Measurements from ENCODE around the gene PMVK.
"Not testable (repeated sequence)": the region's sequence is repeated elsewhere in the genome, so short reads cannot be mapped to it uniquely, and the experiment has no call there.

The PMVK gene

GRCh38 chr1:154912755-154913154 lies 23.8 kb downstream of the PMVK start:
- DNase-seq = no peak

GRCh38 chr1:154911691-154912550 lies 24.6 kb downstream of the PMVK start:
- DNase-seq = no peak

- no peak for DNase-seq
These were observed 25.7 kb downstream of the PMVK start for GRCh38 chr1:154910851-154911250.

- no peak for DNase-seq
These were observed 27.6 kb downstream of the PMVK start for GRCh38 chr1:154908937-154909336.

DNA sequence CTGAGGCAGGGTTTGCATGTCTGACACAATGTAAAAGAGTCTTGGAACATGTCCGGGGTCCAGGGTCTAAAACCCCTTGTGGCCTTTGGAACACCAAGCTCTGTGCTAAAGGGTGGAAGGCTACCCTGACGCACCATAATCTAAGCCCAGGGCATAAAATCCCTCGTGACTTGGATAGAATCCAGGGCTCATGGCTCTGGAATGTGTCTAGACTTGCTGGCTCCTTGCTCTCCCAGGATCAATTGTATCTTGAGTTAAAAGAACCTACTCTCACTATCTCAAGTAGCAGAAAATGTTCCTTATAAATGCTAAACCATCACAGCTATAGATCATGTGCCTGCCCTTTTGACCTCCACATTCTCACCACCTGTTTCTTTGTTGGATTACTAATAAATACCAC lies 28.4 kb downstream of the PMVK start:
- not testable (repeated sequence) for DNase-seq

DNA sequence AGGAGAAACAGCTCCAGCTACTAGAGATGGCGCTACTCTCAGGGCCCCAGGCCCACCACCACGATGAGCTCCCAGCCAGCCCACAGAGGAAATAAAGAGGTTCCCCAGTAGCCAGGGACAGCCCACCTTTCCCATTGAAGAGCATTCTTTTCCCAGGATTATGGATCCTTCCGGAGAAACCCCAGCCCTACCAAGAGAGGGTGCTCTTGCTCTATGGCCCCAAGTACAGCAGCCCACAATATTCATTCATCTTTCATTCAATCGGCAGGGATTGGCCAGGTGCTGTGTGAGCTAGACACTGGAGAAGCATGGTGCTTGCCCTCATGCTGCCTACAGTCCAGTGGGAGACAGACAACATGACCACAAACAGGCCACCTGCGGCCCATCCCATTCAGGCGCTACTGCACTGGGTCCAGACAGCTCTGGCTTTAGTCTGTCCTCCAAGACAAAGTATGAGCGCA lies 29.9 kb downstream of the PMVK start:
- no peak for DNase-seq

DNA sequence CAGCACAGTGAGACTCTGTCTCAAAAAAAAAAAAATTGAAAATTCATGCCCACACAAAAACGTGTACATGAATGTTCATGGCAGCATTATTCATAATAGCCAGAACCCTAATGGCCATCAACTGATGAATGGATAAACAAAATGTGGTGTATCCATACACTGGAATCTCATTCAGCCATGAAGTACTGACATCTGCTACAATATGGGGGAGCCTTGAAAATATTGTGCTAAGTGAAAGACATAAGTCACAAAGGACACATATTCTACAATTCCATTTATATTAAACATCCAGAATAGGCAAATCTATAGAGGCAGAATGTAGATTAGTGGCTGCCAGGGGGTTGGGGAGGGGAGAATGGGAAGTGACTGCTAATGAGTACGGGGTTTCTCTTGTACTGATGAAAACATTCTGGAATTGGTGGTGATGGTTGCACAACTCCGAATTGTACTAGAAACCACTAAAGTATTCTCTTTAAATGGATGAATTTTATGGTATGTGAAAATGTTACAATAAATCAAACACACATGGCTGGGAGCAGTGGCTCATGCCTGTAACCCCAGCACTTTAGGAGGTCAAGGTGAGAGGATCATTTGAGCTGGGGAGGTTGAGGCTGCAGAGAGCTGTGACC lies 33.5 kb downstream of the PMVK start:
- no peak for DNase-seq

- no peak for DNase-seq
These were observed 34.9 kb downstream of the PMVK start for GRCh38 chr1:154901591-154901990.

DNA sequence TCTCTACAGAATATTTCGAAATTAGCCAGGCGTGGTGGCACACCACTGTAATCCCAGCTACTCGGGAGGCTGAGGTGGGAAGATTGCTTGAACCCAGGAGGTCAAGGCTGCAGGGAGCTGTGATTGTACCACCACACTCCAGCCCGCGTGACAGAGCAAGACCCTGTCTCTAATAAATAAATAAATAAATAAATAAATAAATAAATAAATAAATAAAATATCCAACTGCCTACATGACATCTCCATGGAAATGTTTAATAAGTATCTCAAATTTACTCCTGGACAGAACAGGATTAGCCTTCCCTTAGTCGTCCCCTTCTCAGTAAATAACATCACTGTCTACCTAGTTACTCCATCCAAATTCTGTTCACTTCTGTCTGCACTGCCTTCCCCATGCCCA lies 37.5 kb downstream of the PMVK start:
- no peak for DNase-seq

GRCh38 chr1:154896771-154897286 lies 39.7 kb downstream of the PMVK start:
- peak; percentile 52 for DNase-seq

GRCh38 chr1:154895798-154896197 lies 40.7 kb downstream of the PMVK start:
- DNase-seq = no peak

DNA sequence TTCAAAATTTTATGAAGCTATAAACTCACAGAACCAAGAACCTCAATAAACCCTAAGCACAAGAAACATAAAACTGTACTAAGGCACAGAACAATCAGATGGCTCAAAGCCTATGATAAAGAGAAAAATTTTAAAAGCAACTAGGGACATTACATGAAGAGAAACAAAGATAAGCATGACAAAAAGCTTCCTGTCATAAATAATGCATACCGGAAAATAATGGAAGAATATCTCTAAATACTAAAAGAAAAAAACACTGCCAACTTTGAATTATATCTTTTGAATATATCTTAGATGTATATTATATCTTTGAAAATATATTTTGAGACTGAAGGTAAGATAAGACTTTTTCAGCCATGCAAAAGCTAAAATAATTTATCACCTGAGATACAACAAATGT lies 45.1 kb downstream of the PMVK start:
- no peak for DNase-seq

GRCh38 chr1:154888757-154889156 lies 47.8 kb downstream of the PMVK start:
- no peak for DNase-seq

- DNase-seq = no peak
These were observed 50.1 kb downstream of the PMVK start for GRCh38 chr1:154886281-154887015.

DNA sequence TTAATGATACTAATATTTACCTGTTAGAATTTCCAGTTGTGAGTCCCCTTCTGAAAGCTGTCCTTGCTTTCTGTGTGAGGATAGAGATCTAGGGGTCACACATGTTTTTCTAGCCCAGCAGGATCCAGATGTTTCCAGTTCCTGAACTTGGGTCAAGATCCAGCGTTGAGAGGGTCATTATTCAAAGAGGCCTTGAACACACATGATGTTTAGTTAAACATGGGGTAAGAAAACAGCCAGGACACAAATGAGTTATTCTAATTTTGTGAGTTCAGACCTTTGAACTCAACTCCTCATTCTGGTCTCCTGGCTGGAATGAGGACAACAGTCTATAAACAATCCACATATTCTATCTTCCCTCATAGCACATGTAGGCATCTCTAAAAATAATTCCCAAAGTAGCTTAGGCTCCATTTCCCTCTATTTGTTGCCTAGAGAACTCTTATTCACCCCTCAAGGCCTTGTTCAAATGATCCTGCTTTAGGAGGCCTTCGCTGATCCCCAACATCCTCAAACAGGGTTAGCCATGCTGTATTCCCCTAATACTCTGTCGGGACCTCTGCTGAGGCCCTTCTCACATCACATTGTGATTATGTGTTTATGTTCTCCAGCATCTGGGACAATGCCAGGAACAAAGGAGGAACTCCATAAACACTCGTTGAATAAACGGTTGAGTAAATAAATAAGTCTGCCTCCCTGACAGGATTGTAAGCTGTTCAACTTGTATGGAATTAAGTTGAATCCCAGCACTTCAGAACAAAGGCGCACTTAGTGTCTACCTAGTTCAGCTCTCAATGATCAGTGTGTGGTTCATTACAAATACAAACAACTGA lies 51.4 kb downstream of the PMVK start:
- DNase-seq = no peak

GRCh38 chr1:154883919-154884868 lies 52.3 kb downstream of the PMVK start:
- DNase-seq = no peak

GRCh38 chr1:154881820-154882535 lies 54.5 kb downstream of the PMVK start:
- no peak for DNase-seq

GRCh38 chr1:154880671-154881070 lies 55.8 kb downstream of the PMVK start:
- no peak for DNase-seq

GRCh38 chr1:154879038-154879421 lies 57.5 kb downstream of the PMVK start:
- no peak for DNase-seq

GRCh38 chr1:154878371-154879037 lies 58.0 kb downstream of the PMVK start:
- peak; percentile 80 for DNase-seq

Measured in midbrain (tissue), 1 donor.